HG03139 (cell line): ENCODE data around the gene SLC25A40.
"Not testable (repeated sequence)": the region's sequence is repeated elsewhere in the genome, so short reads cannot be mapped to it uniquely, and the experiment has no call there.

ENCODE experiments used
- ATAC-seq: cut with Tn5 transposase; IDR thresholded peaks from one replicate; pipeline ENCODE4 v1.9.1; 2021; ENCODE audit not compliant: unreplicated experiment

Gene SLC25A40, protein sequence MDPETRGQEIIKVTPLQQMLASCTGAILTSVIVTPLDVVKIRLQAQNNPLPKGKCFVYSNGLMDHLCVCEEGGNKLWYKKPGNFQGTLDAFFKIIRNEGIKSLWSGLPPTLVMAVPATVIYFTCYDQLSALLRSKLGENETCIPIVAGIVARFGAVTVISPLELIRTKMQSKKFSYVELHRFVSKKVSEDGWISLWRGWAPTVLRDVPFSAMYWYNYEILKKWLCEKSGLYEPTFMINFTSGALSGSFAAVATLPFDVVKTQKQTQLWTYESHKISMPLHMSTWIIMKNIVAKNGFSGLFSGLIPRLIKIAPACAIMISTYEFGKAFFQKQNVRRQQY

DNA sequence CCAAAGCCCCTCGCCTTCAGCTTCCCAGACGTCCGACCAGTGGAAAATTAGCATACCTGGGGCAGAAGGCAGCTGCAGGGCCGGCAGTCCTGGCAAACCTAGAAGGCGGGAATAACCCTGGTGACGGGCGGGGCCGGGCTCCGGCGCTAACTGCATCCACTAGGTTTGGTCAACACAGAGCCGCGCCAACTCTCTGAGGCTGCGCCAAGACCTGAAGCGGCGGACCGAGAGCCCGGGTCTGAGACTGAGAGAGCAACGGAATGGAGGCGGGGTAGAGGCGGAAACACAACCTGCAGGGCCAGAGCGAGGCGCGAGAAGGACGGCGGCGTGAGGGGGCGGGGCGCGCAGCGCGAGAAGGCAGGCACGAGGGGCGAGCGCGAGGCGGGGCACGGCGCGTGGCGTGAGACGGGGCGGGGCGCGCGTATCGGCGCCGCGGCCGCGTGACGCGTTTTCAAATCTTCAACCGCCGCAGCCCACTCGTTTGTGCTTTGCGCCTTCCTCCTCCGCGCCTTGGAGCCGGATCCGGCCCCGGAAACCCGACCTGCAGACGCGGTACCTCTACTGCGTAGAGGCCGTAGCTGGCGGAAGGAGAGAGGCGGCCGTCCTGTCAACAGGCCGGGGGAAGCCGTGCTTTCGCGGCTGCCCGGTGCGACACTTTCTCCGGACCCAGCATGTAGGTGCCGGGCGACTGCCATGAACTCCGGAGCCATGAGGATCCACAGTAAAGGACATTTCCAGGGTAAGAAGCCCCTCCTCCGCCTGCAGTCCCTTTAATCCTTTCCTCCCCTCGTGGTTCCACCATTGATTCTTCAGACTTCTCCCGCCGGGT is at the start of gene SLC25A40, which contains the start of gene DBF4:
SLC25A40 (minus strand) TSS at position 321 of the 829 bp plus-strand sequence. CDS start 17,633 bp downstream, outside the sequence.
DBF4 (plus strand) TSS at position 454 of the 829 bp plus-strand sequence; CDS start at position 694, 240 bp downstream.
- peak; percentile 87 for ATAC-seq

GRCh38 chr7:87922759-87923395 is 46.7 kb upstream of the SLC25A40 start:
- ATAC-seq, result not testable (repeated sequence)

- no peak for ATAC-seq
Measured at GRCh38 chr7:87920578-87920977, 44.4 kb upstream of the SLC25A40 start.

GRCh38 chr7:87919875-87920274 is 43.7 kb upstream of the SLC25A40 start:
- no peak for ATAC-seq

- ATAC-seq, result no peak
Measured at GRCh38 chr7:87918740-87919139, 42.6 kb upstream of the SLC25A40 start.

DNA sequence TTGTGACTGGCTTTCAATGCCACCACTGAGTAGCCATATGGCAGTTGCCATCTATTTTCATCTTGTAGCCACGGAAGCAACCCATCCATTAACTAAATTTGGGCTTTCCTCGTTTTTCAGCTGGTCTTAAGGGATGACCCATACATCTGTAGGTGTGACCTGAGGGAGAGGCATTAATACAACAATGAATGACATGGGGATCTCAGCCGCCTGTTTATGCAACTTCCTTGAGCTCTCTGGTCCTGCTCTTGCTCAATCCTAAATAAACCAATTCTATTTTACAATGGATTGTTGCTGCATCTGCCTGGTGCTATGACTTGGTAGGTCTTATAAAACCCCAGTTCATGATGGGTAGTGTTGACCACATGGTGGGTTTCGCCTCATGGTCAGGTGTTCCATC is 36.0 kb upstream of the SLC25A40 start:
- no peak for ATAC-seq

GRCh38 chr7:87908814-87909213 is 32.7 kb upstream of the SLC25A40 start:
- not testable (repeated sequence) for ATAC-seq

DNA sequence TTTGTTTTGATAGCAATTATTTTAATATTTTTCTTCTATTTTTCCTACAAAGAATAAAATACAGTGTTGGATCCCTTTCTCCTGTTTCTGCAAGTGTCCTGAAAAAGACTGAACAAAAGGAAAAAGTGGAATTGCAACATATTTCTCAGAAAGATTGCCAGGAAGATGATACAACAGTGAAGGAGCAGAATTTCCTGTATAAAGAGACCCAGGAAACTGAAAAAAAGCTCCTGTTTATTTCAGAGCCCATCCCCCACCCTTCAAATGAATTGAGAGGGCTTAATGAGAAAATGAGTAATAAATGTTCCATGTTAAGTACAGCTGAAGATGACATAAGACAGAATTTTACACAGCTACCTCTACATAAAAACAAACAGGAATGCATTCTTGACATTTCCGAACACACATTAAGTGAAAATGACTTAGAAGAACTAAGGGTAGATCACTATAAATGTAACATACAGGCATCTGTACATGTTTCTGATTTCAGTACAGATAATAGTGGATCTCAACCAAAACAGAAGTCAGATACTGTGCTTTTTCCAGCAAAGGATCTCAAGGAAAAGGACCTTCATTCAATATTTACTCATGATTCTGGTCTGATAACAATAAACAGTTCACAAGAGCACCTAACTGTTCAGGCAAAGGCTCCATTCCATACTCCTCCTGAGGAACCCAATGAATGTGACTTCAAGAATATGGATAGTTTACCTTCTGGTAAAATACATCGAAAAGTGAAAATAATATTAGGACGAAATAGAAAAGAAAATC is 31.2 kb upstream of the SLC25A40 start:
- ATAC-seq, result not testable (repeated sequence)

GRCh38 chr7:87899255-87899654 is 23.1 kb upstream of the SLC25A40 start:
- ATAC-seq, result no peak

DNA sequence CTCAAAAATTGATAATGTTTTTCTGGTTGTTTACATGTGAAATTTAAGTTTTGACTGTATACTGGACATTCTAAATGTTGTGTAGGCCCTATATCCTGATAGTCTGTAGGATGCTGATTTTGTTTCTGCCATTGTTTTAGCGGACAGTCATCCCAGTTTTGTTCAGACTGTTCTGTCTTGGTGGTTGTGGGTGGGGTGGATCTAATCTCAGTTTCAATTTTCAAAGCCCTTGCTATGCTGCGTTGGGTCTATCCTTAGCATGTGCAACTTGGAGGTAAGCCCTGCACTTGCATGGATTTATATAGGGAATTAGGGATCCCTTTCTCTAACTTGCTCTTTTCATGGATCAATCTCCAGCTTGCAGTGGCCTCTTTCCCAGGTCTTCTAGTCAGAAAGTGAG is 19.2 kb upstream of the SLC25A40 start:
- no peak for ATAC-seq

GRCh38 chr7:87886875-87887274 is 10.7 kb upstream of the SLC25A40 start:
- no peak for ATAC-seq

GRCh38 chr7:87885018-87885417 is 8.9 kb upstream of the SLC25A40 start:
- no peak for ATAC-seq

DNA sequence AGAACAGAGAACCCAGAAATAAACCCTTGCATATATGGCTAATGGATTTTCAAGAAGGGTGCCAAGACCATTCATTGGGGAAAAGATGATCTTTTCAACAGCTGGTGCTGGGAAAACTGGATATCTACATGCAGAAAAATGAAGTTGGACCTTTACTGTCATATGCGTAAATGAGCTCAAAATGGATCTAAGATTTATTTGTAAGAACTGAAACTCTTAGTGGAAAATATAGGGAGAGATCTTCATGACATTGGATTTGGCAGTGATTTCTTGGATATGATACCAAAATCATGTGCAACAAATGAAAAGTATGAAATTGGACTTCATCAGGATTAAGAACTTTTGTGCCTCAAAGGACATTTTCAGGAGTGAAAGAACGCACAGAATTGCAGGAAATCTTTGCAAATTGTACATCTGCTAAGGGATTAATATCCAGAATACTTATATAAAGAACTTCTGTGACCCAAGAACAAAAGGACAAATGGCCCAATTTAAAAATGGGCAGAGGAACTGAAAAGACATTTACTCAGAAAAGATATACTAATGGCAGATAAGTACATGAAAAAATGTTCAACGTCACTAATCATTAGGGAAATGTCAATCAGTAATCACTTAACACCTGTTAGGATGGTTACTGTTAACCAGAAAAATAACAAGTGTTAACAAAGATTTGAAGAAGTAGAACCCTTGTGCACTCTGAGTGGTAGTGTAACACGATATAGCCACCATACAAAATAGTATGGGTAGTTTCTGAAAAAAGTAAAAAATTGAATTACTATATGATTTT is 6.2 kb upstream of the SLC25A40 start:
- no peak for ATAC-seq

DNA sequence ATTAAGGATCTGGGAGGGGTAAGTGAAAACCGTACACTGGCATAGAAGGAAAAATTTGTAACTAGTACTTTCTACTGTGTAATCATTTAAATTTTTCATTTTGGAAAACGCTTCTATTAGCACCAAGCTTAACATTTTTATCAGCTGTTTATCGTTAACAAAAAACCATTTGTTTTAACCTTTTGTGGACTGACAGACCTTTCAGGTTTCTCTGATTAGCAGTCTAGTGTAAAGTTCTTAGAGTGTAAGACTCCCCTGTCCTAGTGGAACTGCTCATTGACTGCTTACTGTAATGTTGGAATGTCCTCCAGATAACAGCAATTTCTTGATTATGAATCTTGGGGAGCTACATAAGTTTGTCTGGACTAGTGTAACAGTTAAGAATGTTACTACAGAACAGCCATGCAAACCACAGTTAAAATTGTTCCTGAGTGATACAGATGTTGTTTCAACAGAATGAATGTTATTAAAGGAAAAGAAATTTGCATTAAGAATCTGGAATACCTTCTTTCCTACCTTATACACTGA is 2.1 kb upstream of the SLC25A40 start:
- no peak for ATAC-seq

DNA sequence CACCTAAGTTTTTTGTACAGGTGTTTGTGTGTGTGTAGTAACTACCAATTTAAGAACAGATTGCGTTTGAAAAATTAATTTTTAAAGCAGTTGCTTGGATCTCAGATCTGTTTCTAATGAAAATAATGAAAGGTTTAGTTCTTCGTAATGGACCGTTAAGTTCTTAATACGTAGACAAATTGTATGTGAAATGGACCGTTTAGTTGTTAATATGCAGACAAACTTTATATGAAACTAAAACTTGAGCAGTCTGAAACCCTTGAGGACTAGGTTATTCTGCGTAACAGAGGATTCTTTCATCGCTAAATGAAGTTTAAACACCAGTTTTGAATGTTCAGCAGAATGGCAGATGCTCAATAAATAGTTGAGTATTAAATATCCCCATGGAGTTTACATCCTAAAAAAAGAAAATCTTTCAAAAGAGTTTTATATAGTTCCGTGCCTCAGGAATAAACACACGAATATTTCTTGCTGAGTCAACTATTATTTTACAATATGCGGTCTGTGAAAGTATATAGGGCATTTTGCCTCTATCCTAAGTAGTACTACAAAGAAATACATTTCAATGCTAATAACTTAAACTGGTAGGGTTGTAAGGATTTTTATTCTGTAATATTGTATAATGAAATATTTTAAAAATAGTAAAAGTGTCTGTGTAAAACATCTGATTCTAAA is 1.3 kb upstream of the SLC25A40 start:
- ATAC-seq, result no peak

GRCh38 chr7:87876869-87877234 is 692 bp upstream of the SLC25A40 start:
- no peak for ATAC-seq

GRCh38 chr7:87875151-87876039 is 765 bp downstream of the SLC25A40 start:
- peak; percentile 17 for ATAC-seq

- ATAC-seq, result no peak
Measured at GRCh38 chr7:87874066-87874465, 2.1 kb downstream of the SLC25A40 start.
